Brain microvascular endothelial cell (primary cell): Measurements from ENCODE around the gene RRP36.

Experiments
- DNase-seq: peaks from one replicate; pipeline ENCODE4 v3.0.0-alpha.2; 2020
- H3K27ac ChIP-seq: fragments of 250-450 bp; sonication (Bioruptor Pico); 2 replicates; pipeline ENCODE4 v1.5.1; 2020; ENCODE audit warnings: mild to moderate bottlenecking, moderate library complexity
- H3K27me3 ChIP-seq: fragments of 250-450 bp; sonication (Bioruptor Pico); replicated peaks from 2 replicates; pipeline ENCODE4 v1.5.1; 2020; ENCODE audit warnings: mild to moderate bottlenecking
- H3K36me3 ChIP-seq: fragments of 250-450 bp; sonication (Bioruptor Pico); replicated peaks from 2 replicates; pipeline ENCODE4 v1.5.1; 2020; ENCODE audit warnings: mild to moderate bottlenecking
- H3K4me3 ChIP-seq: 2 replicates; pipeline ENCODE4 v1.5.1; 2011; ENCODE audit warnings: low read depth, mild to moderate bottlenecking, control low read depth, low read length, moderate library complexity
- CTCF ChIP-seq: IDR thresholded peaks from 2 replicates; pipeline ENCODE4 v1.5.1; 2011; ENCODE audit warnings: low read depth, mild to moderate bottlenecking, moderate library complexity, low read length, control low read depth, inconsistent platforms; ENCODE audit errors: missing control alignments
- in situ Hi-C: cut with HindIII; loops from 2 replicates; pipeline ENCODE4 v1.10.0; 2017; ENCODE audit warnings: low sequenced_read_pairs, low pct_ligation_motif_present

Gene RRP36

DNA sequence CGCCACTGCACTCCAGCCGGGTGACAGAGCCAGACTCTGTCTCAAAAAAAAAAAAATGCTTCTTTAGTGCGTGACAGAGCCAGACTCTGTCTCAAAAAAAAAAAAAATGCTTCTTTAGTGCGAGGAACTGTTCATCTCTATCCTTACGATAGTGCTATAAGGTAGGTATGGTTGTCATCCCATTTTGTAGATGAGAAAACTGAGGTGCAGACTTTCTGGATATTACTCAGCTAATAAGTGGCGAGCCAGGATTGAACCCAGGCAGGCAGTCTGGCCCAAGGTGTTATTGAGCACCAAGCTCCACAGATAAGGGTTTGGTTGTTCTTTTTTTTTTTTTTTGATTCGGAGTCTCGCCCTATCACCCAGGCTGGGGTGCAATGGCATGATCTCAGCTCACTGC is 19.6 kb upstream of the RRP36 start:
- in situ Hi-C loops = no loop called here
- no peak for DNase-seq
- Histone ChIP-seq H3K27me3 (no peaks in the 10 kb centered on the region), H3K27ac (no peak overlapping the region), H3K36me3 (peaks cover under 1% of the 10 kb centered on the region), H3K4me3 (no peak overlapping the region)
- TF ChIP-seq CTCF = no peak

DNA sequence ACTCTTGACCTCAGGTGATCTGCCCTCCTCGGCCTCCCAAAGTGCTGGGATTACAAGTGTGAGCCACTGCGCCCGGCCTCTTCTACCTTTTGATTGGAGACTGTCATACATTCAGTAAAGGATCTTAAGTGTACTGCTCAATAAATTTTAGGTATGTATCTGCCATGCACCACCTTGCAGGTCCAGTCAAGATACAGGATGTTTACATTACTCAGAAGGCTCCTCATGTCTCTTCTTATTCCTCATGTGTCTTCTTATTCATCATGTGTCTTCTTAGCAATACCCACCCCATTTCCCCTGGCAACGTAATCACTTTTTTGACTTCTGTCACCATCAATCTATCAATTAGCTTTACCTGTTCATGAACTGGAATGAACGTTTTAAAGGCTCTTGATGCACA is 15.6 kb upstream of the RRP36 start:
- no peak for DNase-seq
- Histone ChIP-seq H3K4me3 (no peak overlapping the region), H3K27ac (no peak overlapping the region), H3K36me3 (peaks cover 38% of the 10 kb centered on the region), H3K27me3 (no peaks in the 10 kb centered on the region)
- in situ Hi-C loops = no loop called here
- TF ChIP-seq CTCF = no peak

GRCh38 chr6:43006251-43006650 is 15.2 kb upstream of the RRP36 start:
- in situ Hi-C loops = no loop called here
- peaks cover 41% of the 10 kb centered on the region for H3K36me3 ChIP-seq
- TF ChIP-seq CTCF = no peak

GRCh38 chr6:43007126-43007525 is 14.3 kb upstream of the RRP36 start:
- Histone ChIP-seq H3K27ac (no peak overlapping the region), H3K4me3 (no peak overlapping the region), H3K36me3 (peaks cover 50% of the 10 kb centered on the region), H3K27me3 (no peaks in the 10 kb centered on the region)
- in situ Hi-C loops = no loop called here
- DNase-seq = no peak
- no peak for TF ChIP-seq CTCF

More at GRCh38 chr6:43006251-43006650, 15.2 kb upstream of the RRP36 start:
- Histone ChIP-seq H3K4me3 (no peak overlapping the region), H3K27ac (no peak overlapping the region), H3K27me3 (no peaks in the 10 kb centered on the region)
- no peak for DNase-seq

DNA sequence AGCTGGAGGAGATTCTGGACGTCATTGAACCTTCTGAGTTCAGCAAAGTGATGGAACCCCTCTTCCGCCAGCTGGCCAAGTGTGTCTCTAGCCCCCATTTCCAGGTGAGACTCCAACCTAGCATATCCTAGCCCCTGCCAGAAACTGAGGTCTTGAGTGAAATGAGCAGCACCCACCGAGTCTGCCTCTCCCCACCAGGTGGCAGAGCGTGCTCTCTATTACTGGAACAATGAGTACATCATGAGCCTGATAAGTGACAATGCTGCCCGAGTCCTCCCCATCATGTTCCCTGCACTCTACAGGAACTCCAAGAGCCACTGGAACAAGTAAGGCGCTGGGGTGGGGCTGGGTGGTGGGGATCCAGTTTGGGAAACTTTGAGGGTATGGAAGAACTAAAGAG is 12.3 kb upstream of the RRP36 start:
- no peak overlapping the region for H3K27ac ChIP-seq
- H3K27me3 ChIP-seq = no peaks in the 10 kb centered on the region
- peak; percentile 72 for TF ChIP-seq CTCF
- in situ Hi-C loops = no loop called here
- DNase-seq = peak; percentile 34
- H3K4me3 ChIP-seq = no peak overlapping the region
- H3K36me3 ChIP-seq = peaks cover 50% of the 10 kb centered on the region

DNA sequence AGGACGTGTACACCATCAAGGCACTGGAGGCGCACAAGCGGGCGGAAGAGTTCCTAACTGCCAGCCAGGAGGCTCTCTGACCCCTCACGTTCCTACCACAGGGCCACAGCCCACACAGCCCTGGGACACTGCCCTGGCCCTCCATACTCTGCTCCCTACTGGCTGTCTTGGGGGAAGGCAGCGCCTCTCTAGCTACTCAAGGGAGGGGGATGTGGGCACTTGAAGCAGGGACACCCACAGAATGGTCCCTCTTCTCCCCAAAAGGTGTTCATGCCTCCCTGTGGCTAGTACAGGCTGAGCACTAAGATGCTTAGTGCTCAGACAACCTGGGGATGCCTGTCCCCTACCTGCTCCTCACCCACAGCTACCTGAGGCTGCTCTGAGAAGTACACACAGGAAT is 10.2 kb upstream of the RRP36 start:
- Histone ChIP-seq H3K27me3 (no peaks in the 10 kb centered on the region), H3K27ac (no peak overlapping the region), H3K4me3 (no peak overlapping the region), H3K36me3 (peaks cover 50% of the 10 kb centered on the region)
- no peak for DNase-seq
- in situ Hi-C loops = no loop called here
- no peak for TF ChIP-seq CTCF
